HG03159 (cell line): ENCODE data around the gene RAVER1.

ENCODE experiments used
- ATAC-seq: cut with Tn5 transposase; IDR thresholded peaks from one replicate; pipeline ENCODE4 v1.9.1; 2021; ENCODE audit warnings: mild to moderate bottlenecking, moderate library complexity; ENCODE audit not compliant: unreplicated experiment

The RAVER1 gene

DNA sequence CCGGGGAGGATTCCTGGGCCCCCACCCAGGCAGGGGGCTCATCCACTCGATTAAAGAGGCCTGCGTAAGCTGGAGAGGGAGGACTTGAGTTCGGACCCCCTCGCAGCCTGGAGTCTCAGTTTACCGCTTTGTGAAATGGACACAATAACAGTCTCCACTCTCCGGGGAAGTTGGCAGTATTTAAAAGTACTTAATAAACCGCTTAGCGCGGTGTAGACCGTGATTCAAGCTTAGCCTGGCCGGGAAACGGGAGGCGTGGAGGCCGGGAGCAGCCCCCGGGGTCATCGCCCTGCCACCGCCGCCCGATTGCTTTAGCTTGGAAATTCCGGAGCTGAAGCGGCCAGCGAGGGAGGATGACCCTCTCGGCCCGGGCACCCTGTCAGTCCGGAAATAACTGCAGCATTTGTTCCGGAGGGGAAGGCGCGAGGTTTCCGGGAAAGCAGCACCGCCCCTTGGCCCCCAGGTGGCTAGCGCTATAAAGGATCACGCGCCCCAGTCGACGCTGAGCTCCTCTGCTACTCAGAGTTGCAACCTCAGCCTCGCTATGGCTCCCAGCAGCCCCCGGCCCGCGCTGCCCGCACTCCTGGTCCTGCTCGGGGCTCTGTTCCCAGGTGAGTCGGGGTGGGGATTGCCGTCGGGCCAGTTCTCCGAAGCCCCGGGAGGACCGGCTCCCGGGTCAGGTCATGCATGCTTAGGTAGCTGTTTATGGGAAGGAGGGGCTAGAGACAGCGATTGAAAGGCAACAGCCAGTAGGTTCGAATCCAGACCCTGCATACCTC, 62.5 kb downstream of the RAVER1 start, which contains the start of gene ICAM1:
Gene ICAM1, plus strand, starts transcription at position 505 of the 779 bp plus-strand sequence. Its CDS starts 40 bp downstream, at position 545.
- peak; percentile 52 for ATAC-seq

DNA sequence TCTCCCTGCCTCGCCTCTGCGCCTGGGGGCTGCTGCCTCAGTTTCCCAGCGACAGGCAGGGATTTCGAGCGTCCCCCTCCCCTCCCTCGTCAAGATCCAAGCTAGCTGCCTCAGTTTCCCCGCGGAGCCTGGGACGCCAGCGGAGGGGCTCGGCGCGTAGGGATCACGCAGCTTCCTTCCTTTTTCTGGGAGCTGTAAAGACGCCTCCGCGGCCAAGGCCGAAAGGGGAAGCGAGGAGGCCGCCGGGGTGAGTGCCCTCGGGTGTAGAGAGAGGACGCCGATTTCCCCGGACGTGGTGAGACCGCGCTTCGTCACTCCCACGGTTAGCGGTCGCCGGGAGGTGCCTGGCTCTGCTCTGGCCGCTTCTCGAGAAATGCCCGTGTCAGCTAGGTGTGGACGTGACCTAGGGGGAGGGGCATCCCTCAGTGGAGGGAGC, 63.1 kb downstream of the RAVER1 start:
- peak; percentile 31 for ATAC-seq

DNA sequence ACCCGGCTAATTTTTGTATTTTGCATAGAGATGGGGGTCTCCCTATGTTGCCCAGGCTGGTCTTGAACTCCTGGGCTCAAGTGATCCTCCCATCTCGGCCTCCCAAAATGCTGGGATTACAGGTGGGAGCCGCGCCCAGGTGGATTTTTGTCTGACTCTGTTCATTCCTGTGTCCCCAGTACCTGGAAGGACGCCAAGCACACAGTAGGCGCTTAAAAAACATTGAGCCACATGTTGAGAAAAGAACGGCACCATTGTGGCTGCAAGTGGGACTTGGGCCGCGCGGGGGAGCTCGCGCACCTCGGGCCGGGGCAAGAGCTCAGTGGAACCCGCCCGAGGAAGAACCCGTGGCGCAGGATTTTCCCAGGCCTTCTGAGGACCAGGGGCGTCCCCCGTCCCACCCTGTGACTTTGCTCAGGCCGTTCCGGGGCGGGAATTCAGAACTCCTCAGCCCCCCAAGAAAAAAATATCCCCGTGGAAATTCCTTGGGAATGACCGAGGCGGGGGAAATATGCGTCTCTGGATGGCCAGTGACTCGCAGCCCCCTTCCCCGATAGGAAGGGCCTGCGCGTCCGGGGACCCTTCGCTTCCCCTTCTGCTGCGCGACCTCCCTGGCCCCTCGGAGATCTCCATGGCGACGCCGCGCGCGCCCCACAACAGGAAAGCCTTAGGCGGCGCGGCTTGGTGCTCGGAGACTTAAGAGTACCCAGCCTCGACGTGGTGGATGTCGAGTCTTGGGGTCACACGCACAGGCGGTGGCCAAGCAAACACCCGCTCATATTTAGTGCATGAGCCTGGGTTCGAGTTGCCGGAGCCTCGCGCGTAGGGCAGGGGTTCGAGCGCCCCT, 63.8 kb downstream of the RAVER1 start:
- peak; percentile 44 for ATAC-seq

DNA sequence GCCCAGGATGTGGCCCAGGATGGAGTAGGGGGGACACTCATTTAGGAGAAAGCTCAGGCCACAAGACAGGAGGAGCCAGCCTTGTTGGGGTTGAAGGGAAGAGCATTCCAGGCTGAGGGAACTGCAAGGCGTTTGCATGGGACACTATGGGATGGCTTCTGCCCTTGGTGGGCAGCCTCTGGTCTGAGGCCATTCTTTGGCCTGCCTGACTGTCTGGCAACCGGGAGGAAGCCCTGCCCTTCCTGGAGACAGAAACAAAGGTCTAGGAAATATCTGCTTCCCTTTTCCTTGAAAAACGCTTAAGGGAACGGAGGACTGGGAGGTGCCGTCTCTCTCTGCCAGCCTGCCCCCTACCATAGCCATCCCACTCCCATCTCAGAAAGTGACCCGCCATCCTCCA, 65.3 kb downstream of the RAVER1 start:
- ATAC-seq: no peak

DNA sequence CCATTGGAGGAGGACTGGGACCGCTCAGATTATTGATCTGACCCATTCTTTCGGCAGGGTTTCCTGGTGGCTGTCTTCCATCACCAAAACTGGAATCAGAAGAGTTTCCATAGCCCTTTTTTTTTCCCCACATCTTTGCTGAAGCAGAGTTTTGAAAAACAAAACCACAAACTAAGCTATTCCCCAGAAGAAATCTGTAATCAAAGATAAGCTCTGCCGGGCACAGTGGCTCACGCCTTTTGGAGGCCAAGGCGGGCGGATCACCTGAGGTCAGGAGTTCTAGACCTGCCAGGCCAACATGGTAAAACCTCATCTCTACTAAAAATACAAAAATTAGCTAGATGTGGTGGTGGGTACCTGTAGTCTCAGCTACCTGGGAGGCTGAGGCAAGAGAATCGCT, 66.6 kb downstream of the RAVER1 start:
- no peak for ATAC-seq
